ENCODE data around the gene NEDD8.

NEDD8 gene

DNA sequence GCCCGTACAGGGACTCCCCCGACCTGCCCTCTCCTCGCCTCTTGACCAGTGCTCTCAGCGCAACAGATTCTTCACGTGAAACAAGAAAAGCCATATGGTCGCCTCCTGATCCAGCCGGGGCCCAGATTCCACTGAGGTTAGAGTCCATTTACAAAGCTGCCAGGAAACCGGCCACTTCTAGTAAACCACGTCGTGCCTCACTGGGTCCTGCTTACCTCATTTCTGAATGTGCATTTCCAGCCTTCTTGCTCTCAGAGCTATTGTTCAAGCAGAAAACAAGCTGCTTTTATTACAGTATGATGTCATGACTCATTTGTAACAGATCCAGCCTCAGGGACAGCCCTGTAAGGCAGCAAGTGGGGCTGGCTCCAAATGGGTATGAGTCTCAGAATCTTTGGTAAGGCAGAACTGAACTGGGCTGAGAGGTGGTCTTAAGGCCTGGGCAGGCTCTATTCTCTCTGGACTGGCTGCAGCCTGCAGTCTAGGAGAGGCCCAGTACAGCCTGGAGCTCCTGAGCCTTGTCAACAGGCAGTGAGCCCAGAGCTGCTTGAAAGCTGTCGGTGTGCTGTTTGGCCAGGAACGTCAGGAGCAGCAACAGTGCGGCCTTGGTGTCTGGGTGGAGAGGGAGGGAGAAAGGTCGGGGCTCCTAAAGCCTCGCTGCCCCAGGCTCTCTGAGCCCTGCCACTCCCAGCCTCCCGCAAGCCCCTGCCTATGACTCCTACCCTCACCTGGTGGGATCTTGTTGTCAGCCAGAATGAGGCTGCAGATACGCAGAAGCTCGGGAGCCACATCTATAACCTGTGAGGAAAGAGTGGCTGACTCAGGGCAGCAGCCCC is 52.0 kb downstream of the NEDD8 start:
- peak; percentile 82 for DNase-seq (ENCODE audit: low spot score)

DNA sequence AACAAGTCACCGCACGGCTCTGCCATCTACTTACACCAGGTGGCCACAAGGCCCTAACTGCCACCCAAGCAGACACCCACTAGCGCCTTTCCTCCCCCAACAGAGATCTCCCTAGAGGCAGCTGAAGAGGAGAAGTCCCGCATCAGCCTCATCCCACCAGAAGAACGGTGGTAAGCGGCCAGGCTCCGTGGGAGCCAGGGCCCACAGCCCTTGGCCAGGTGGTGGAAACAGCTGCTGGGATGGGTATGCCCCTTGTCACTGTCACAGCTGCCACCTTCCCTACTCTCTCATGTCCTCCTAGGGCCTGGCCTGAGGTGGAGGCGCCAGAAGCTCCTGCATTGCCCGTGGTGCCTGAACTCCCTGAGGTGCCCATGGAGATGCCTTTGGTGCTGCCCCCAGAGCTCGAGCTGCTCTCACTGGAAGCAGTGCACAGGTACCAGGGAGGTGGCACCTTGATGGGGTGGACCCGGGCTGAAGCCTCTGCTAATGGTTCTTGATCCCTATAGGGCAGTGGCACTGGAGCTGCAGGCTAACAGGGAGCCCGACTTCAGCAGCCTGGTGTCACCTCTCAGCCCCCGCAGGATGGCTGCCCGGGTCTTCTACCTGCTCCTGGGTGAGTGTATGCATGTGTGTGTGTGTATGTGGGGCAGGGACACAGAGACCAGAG is 52.7 kb downstream of the NEDD8 start:
- DNase-seq (ENCODE audit: low spot score), result no peak

DNA sequence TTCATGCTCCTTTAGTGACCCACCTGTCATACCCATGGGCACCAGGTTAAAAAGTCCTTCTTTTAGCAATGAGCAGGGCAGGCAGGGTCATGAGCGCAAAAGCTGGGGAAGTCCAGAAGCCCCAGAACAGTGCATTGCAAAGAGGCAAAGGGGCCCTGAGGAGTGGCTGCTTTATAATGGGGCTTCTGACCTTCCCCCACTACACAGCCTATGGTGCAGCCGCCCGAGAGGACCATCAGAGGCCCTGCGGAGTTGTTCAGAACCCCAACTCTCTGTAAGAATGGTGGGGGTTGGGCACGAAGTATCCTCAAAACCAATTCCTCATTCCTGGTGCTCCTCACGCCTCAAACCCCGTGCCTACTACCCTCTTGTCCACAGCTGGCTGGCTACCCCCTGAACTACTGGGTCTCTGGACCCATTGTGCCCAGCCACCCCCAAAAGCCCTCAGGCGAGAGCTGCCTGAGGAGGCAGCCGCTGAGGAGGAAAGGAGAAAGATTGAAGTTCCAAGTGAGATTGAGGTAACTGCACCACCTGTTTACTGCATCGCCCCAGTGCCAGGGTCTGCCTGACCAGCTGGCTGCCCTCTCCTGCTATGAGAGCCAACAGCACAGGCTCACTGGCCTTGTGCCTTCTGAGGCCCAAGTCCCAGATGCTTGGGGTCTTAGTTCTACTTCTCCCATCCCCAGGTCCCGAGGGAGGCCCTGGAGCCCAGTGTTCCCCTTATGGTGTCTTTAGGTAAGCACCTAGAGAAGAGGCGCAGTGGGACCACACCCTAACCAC is 53.6 kb downstream of the NEDD8 start:
- DNase-seq (ENCODE audit: low spot score), result no peak

DNA sequence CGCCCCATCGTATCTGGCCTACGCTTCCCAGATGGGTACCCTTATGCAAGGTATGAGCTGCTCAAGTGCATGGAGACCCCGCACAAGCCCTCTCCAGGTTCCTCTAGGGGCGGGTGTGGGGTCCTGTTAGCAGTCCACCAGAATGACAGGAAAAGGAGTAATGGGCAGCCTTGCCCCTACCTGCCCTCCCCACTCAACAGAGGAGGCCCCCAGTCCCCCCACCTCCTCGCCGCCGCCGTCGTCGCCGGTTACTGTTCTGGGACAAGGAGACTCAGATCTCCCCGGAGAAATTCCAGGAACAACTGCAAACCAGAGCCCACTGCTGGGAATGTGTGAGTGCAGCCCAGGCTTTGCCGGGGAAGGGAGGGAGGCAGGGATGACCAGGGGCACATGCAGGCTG is 54.3 kb downstream of the NEDD8 start:
- no peak for DNase-seq (ENCODE audit: low spot score)

DNA sequence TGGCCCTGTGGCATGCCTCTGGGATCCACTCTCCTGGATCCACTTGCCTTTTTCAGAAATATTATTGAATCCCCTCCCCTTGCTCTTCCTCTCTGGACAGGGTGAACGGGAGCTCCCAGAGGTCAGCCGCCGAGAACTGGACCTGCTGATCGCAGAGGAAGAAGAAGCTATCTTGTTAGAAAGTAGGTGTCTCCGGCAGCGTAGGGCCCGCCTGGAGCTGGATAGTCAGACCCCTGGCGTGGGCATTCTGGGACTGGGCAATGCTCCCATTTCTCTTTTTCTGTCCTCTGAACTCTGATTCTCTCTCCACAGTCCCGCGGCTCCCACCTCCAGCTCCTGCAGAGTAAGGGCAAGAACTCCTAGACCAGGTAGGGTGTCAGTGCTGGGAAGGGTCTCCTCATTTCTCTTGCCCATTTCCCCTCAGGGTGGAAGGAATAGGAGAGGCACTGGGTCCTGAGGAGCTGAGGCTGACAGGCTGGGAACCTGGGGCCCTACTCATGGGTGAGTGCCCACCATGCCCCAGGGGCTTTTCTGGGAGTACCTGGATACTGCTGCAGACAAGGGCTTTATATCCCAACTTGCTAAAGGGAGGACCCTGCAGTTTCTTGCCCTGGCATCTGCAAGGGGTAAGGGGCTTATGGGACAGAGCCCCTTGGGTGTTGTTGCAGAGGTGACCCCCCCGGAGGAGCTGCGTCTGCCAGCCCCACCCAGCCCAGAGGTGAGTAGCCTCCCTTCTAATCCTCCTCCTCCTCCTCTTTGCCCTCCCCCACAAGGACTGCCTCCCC is 54.9 kb downstream of the NEDD8 start:
- no peak for DNase-seq (ENCODE audit: low spot score)

DNA sequence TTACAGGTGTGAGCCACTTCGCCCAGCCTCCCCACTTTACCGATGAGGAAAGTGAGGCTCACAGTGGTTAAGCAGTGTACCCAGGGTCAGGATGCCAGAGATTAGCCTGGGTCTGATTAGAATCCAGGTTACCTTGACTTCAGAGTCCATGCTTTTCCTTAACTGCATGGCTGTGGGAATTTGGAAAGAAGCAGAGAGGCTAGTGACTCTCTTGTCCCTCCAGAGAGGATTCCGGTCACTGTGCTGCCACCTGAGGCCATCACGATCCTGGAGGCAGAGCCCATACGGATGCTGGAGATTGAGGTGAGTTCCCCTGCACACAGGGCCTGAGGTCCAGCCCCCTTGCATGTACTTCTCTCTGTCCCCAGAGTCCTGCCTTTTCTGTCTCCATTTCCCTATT is 55.6 kb downstream of the NEDD8 start:
- DNase-seq (ENCODE audit: low spot score), result no peak

DNA sequence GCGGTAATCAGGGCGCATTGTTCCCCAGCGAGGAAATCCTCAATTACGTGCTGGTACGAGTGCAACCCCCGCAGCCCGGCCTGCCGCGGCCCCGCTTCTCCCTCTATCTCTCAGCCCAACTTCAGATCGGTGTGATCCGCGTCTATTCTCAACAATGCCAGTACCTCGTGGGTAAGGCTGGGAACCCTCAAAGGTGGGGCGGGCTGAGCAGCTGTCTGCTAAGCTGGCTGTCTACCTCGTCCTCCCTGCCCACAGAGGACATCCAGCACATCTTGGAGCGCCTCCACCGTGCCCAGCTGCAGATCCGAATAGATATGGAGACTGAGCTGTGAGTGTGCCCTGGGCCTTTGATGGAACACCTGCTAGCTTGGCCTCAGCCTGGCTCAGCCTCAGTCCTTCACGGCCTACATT is 59.3 kb downstream of the NEDD8 start:
- no peak for DNase-seq (ENCODE audit: low spot score)

DNA sequence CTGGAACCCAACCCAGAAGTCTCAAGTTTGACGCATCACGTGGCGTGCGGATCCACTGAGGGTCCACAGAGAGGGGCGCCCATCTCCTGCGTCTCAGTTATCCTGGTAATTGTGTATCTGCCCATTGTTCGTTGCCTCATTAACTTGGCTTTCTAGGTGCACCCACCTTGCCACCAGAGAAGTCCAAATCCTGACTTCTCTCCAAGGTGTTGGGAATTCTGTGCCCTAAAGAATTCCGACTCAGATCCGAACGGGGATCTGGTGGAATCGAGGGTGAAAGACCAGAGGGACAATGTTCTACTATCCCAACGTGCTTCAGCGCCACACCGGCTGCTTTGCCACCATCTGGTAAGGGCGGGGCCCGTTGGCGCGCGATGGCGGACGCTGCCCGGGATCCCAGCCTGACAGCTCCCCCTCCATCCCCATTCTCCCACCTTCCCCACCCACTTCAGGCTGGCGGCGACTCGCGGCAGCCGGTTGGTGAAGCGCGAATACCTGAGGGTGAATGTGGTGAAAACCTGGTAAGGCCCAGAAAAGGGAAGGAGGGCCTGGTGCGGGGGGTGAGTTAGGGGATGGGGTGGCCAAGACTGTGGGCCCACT is 59.8 kb downstream of the NEDD8 start:
- no peak for DNase-seq (ENCODE audit: low spot score)

DNA sequence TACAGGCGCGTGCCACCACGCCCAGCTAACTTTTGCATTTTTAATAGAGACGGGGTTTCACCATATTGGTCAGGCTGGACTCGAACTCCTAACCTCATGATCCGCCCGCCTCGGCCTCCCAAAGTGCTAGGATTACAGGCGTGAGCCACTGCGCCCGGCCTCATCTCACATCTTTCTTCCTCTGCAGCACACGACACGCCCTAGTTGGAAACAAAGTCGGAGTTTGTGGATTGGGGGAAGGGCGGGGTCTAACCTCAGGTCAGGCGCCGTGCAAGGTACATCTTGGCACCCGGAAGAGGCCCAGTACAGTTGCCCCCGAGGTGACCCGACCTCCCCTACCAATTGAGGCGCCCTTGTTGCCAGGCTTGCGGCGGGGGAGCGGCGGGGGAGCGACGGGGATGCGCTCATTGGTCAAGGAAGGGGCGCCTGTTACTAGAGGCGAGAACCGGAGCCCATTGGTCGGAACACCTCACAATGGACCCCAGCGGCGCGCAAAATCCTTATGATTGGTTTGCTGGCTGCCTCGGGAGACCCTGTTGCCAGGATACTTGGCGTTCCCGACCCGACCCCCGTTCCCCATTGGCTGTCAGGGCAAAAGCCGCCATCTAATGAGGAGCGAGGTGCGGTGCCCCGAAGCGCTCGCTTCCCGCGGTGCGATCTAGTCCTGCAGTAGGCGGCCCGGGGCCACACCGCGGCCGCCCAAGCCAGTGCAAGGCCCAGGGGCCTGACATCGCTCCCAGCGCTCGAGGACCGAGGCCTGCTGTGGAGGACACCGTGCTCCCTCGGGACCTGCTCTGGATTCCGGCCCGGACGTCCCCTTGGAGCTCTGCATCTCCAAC is 60.5 kb downstream of the NEDD8 start, which contains the start of gene REC8:
Gene REC8, plus strand, starts transcription at position 659 of the 839 bp plus-strand sequence. CDS start 473 bp downstream, outside the sequence.
- no peak for DNase-seq (ENCODE audit: low spot score)

DNA sequence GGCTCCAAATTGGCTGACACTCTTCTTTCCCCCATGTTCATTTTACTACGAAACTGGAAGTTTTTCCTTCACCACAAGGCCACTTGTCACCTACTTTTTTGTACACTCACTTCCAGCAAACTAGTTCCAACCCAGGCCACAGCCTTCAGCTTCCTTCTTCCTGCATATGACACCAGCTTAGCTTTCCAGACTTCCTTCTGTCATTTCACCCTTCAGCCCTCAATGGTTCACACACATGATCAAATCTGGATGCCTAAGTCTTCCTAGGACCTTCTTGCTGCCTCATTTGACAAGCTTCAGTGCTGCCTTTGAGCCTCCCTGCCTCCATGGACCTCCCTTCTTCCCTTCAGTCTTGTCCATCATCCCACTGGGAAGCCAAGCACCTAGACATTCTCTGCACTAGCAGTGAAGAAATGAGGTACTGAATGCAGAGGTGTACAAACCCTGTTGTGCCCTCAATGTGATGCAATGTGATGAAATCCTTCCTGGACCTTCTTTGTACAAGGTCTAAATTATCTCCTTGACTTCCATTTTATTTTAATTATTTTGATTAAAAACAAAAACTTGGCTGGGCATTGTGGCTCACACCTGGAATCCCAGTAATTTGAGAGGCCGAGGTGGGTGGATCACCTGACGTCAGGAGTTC is 64.6 kb downstream of the NEDD8 start:
- no peak for DNase-seq (ENCODE audit: low spot score)
